HepG2 (cell line): ENCODE data around the gene BRAP. TPM values are rescaled to one million over a fixed set of nuclear protein-coding genes. Genes with fewer than 3 reads are reported as not detected.
A peak's percentile ranks its signal among the peaks of the same experiment; 100 is the strongest.

Experiments used
- CAMTA2 ChIP-seq: sonication (generic); formaldehyde crosslinking; IDR thresholded peaks from 2 replicates; pipeline ENCODE4 v1.4.0; 2020; ENCODE audit warnings: mild to moderate bottlenecking, missing genetic modification reagents, borderline replicate concordance
- CHD2 ChIP-seq: IDR thresholded peaks from 2 replicates; pipeline ENCODE4 v1.6.1; 2011; ENCODE audit warnings: low read depth, low read length, improper control_type of control experiment
- ETV6 ChIP-seq: sonication (generic); formaldehyde crosslinking; conservative IDR thresholded peaks from 2 replicates; pipeline ENCODE4 v1.4.0; 2020; ENCODE audit warnings: missing genetic modification reagents
- FOXM1 ChIP-seq: sonication (generic); formaldehyde crosslinking; IDR thresholded peaks from 2 replicates; pipeline ENCODE4 v1.5.0; 2020; ENCODE audit warnings: missing genetic modification reagents
- KDM5A ChIP-seq: fragments of 200-600 bp; sonication (generic); IDR thresholded peaks from 2 replicates; pipeline ENCODE4 v1.7.0; 2018; ENCODE audit warnings: antibody characterized with exemption, mild to moderate bottlenecking, low read length, borderline replicate concordance
- NR2F2 ChIP-seq: IDR thresholded peaks from 2 replicates; pipeline ENCODE4 v1.6.1; 2012; ENCODE audit warnings: low read depth, inconsistent platforms, borderline replicate concordance
- PHF21A ChIP-seq: sonication (generic); formaldehyde crosslinking; IDR thresholded peaks from 2 replicates; pipeline ENCODE4 v1.5.0; 2020; ENCODE audit warnings: mild to moderate bottlenecking, missing genetic modification reagents
- REPIN1 ChIP-seq: sonication (generic); formaldehyde crosslinking; IDR thresholded peaks from 2 replicates; pipeline ENCODE4 v1.8.0; 2022; ENCODE audit warnings: missing genetic modification reagents, low read depth, mild to moderate bottlenecking, borderline replicate concordance
- XRCC5 ChIP-seq: fragments of 200-400 bp; formaldehyde crosslinking; optimal IDR thresholded peaks from 2 replicates; pipeline ENCODE3; 2017; ENCODE audit warnings: mild to moderate bottlenecking, low read length
- ZEB1 ChIP-seq: IDR thresholded peaks from 2 replicates; pipeline ENCODE4 v1.6.1; 2012; ENCODE audit warnings: mild to moderate bottlenecking, low read depth, inconsistent platforms; ENCODE audit not compliant: insufficient replicate concordance
- ZKSCAN1 ChIP-seq: fragments of 150-350 bp; IDR thresholded peaks from 2 replicates; pipeline ENCODE4 v1.6.1; 2014; ENCODE audit warnings: low read length
- ZNF205 ChIP-seq: IDR thresholded peaks from 2 replicates; pipeline ENCODE4 v1.6.1; 2018; ENCODE audit warnings: missing biosample characterization, missing genetic modification reagents
- ZNF296 ChIP-seq: sonication (generic); formaldehyde crosslinking; conservative IDR thresholded peaks from 2 replicates; pipeline ENCODE4 v1.5.0; 2020; ENCODE audit warnings: mild to moderate bottlenecking, missing genetic modification reagents
- ZNF788 ChIP-seq: sonication (generic); formaldehyde crosslinking; IDR thresholded peaks from 2 replicates; pipeline ENCODE4 v1.5.0; 2020; ENCODE audit warnings: mild to moderate bottlenecking, missing genetic modification reagents, borderline replicate concordance
- polyA plus RNA-seq, 8 experiments: library from polyadenylated mRNA; depleted of rRNA in 3 of 8; stranded (reverse) in 7 of 8; unstranded in 1 of 8; fragments of >200 nt; fragmentation: Illumina TruSeq in 4 of 8; extraction: Trizol in 4 of 8; gene quantifications; 2 replicates each; pipeline versions ENCODE4 v1.2.1 to v1.2.3, GENCODE V29; 2011 to 2016; ENCODE audit warnings: low read depth in 4 of 8, missing spikeins in 1 of 8, mixed read lengths in 1 of 8; ENCODE audit not compliant: insufficient read depth in 1 of 8
- total RNA-seq, 5 experiments: library from RNA; depleted of rRNA; stranded (reverse); fragments of >200 nt; fragmentation: Illumina TruSeq; extraction: Trizol; gene quantifications; 2 replicates each; pipeline ENCODE4 v1.2.3, GENCODE V29; 2016; ENCODE audit warnings: low read depth in 1 of 5
- TF ChIP-seq, protein P1 (sequence below): sonication (generic); formaldehyde crosslinking; IDR thresholded peaks from 2 replicates; pipeline ENCODE4 v1.4.0; 2020; ENCODE audit warnings: low read depth, missing genetic modification reagents
- TF ChIP-seq, protein P2 (sequence below): sonication (generic); formaldehyde crosslinking; IDR thresholded peaks from 2 replicates; pipeline ENCODE4 v1.8.0; 2022; ENCODE audit warnings: mild to moderate bottlenecking, missing genetic modification reagents, moderate library complexity
- TF ChIP-seq, protein P3 (sequence below): sonication (generic); formaldehyde crosslinking; IDR thresholded peaks from 2 replicates; pipeline ENCODE4 v1.8.0; 2022; ENCODE audit warnings: mild to moderate bottlenecking, missing genetic modification reagents; ENCODE audit not compliant: insufficient replicate concordance
- TF ChIP-seq, protein P4 (sequence below): IDR thresholded peaks from 2 replicates; pipeline ENCODE4 v1.6.1; 2016; ENCODE audit warnings: low read depth, missing genetic modification reagents, missing compliant biosample characterization

The BRAP gene
- total and polyA plus RNA-seq, 2 of the 13 experiments (the other 11 are each of a cell fraction or from before 2014, with no cell fraction given) = 8.1 to 15.4 TPM

DNA sequence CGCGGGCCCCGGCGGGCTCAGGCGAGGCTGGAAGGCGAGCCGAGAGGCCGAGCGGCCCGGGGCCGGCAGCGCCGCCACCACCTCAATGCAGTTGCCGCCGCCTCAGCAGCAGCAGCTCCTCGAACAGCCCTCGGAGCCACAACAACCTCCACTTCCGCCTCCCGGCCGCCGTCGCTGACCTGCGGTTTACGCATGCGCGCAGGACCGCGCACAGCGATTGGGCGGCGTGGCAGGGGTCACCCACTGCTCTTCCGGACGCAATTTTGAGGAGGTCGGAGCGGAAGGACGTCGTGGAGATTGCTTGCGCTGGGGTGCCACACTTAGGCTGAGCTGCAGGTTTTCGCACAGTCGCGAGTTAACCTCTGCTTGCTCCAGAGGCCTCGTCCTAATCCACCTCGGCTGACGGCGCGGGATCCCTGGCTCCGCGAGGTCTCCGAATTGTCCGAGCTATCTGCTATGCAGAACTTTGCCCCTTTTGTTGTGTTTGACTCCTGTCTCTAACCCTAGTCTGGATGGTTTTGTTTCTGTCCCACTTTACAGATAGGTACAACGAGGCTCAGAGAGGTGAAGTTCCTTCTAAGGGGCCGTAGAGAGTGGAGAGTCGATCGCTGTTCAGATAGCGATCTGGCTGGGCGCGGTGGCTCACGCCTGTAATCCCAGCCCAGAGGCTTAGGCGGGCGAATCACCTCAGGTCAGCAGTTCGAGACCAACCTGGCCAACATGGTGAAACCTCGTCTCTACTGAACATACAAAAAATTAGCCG is at the start of gene BRAP, which contains the start of gene ACAD10 (continued):
- TF ChIP-seq, protein P1, sequence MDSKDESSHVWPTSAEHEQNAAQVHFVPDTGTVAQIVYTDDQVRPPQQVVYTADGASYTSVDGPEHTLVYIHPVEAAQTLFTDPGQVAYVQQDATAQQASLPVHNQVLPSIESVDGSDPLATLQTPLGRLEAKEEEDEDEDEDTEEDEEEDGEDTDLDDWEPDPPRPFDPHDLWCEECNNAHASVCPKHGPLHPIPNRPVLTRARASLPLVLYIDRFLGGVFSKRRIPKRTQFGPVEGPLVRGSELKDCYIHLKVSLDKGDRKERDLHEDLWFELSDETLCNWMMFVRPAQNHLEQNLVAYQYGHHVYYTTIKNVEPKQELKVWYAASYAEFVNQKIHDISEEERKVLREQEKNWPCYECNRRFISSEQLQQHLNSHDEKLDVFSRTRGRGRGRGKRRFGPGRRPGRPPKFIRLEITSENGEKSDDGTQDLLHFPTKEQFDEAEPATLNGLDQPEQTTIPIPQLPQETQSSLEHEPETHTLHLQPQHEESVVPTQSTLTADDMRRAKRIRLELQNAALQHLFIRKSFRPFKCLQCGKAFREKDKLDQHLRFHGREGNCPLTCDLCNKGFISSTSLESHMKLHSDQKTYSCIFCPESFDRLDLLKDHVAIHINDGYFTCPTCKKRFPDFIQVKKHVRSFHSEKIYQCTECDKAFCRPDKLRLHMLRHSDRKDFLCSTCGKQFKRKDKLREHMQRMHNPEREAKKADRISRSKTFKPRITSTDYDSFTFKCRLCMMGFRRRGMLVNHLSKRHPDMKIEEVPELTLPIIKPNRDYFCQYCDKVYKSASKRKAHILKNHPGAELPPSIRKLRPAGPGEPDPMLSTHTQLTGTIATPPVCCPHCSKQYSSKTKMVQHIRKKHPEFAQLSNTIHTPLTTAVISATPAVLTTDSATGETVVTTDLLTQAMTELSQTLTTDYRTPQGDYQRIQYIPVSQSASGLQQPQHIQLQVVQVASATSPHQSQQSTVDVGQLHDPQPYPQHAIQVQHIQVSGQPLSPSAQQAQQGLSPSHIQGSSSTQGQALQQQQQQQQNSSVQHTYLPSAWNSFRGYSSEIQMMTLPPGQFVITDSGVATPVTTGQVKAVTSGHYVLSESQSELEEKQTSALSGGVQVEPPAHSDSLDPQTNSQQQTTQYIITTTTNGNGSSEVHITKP (CRISPR knock-in tag) = peak; percentile 59; the same call in 1 of the 2 replicates
- TF ChIP-seq CAMTA2 (CRISPR knock-in tag) (no peak), NR2F2 (no peak), ZEB1 (no peak), ZNF296 (CRISPR knock-in tag) (no peak), ZNF205 (peak; percentile 91), PHF21A (CRISPR knock-in tag) (peak; percentile 51; the same call in 1 of the 2 replicates), FOXM1 (no peak), KDM5A (peak; percentile 91), REPIN1 (no peak; the same call in none of the 2 replicates), ETV6 (CRISPR knock-in tag) (no peak; the same call in 1 of the 2 replicates), CHD2 (no peak), ZKSCAN1 (no peak), XRCC5 (no peak), ZNF788 (CRISPR knock-in tag) (peak; percentile 71; the same call in 1 of the 2 replicates)
- TF ChIP-seq, protein P2, sequence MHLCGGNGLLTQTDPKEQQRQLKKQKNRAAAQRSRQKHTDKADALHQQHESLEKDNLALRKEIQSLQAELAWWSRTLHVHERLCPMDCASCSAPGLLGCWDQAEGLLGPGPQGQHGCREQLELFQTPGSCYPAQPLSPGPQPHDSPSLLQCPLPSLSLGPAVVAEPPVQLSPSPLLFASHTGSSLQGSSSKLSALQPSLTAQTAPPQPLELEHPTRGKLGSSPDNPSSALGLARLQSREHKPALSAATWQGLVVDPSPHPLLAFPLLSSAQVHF (CRISPR knock-in tag) = no peak
- TF ChIP-seq, protein P3, sequence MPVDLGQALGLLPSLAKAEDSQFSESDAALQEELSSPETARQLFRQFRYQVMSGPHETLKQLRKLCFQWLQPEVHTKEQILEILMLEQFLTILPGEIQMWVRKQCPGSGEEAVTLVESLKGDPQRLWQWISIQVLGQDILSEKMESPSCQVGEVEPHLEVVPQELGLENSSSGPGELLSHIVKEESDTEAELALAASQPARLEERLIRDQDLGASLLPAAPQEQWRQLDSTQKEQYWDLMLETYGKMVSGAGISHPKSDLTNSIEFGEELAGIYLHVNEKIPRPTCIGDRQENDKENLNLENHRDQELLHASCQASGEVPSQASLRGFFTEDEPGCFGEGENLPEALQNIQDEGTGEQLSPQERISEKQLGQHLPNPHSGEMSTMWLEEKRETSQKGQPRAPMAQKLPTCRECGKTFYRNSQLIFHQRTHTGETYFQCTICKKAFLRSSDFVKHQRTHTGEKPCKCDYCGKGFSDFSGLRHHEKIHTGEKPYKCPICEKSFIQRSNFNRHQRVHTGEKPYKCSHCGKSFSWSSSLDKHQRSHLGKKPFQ (CRISPR knock-in tag) = peak; percentile 83
- TF ChIP-seq, protein P4, sequence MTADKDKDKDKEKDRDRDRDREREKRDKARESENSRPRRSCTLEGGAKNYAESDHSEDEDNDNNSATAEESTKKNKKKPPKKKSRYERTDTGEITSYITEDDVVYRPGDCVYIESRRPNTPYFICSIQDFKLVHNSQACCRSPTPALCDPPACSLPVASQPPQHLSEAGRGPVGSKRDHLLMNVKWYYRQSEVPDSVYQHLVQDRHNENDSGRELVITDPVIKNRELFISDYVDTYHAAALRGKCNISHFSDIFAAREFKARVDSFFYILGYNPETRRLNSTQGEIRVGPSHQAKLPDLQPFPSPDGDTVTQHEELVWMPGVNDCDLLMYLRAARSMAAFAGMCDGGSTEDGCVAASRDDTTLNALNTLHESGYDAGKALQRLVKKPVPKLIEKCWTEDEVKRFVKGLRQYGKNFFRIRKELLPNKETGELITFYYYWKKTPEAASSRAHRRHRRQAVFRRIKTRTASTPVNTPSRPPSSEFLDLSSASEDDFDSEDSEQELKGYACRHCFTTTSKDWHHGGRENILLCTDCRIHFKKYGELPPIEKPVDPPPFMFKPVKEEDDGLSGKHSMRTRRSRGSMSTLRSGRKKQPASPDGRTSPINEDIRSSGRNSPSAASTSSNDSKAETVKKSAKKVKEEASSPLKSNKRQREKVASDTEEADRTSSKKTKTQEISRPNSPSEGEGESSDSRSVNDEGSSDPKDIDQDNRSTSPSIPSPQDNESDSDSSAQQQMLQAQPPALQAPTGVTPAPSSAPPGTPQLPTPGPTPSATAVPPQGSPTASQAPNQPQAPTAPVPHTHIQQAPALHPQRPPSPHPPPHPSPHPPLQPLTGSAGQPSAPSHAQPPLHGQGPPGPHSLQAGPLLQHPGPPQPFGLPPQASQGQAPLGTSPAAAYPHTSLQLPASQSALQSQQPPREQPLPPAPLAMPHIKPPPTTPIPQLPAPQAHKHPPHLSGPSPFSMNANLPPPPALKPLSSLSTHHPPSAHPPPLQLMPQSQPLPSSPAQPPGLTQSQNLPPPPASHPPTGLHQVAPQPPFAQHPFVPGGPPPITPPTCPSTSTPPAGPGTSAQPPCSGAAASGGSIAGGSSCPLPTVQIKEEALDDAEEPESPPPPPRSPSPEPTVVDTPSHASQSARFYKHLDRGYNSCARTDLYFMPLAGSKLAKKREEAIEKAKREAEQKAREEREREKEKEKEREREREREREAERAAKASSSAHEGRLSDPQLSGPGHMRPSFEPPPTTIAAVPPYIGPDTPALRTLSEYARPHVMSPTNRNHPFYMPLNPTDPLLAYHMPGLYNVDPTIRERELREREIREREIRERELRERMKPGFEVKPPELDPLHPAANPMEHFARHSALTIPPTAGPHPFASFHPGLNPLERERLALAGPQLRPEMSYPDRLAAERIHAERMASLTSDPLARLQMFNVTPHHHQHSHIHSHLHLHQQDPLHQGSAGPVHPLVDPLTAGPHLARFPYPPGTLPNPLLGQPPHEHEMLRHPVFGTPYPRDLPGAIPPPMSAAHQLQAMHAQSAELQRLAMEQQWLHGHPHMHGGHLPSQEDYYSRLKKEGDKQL = no peak
